ENCODE results near the gene MET. TPM values are rescaled to one million over a fixed set of nuclear protein-coding genes. Genes with fewer than 3 reads are reported as not detected.
"Not testable (repeated sequence)": the region's sequence is repeated elsewhere in the genome, so short reads cannot be mapped to it uniquely, and the experiment has no call there.

MET gene
- total RNA-seq, 1 donor from 2014 or later: 15.2 TPM

DNA sequence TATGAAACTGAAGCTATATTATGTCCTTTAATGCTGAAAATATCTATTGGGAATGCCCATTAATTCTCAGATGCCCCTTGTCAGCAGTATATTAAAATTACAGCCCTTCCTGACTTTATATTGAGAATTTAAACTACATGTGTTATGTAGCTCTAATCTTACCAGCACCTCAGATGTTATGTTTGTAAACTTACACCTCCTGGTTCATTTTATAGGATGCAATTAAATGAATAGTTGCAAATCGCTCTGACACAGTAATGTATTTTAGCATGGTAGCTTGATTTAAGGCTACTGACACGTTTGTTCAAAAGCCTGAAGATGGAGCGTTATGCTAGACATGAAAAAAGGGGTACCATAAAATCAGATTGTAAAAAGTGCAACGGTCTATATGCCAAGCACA lies 35.0 kb upstream of the MET start:
- Histone ChIP-seq H3K27me3 (no peaks in the 10 kb centered on the region), H3K36me3 (no peaks in the 10 kb centered on the region), H3K9me3 (no peaks in the 10 kb centered on the region), H3K4me1 (no peaks in the 10 kb centered on the region), H3K27ac (no peak overlapping the region), H3K4me3 (no peak overlapping the region)
- TF ChIP-seq POLR2A (IDR thresholded peaks at IDR 0.05) (no peak), POLR2AphosphoS5 (IDR thresholded peaks at IDR 0.05; ENCODE audit: insufficient read depth in 1 of 2, low read depth in 1 of 2) (no peak)
- TF ChIP-seq, protein P1, sequence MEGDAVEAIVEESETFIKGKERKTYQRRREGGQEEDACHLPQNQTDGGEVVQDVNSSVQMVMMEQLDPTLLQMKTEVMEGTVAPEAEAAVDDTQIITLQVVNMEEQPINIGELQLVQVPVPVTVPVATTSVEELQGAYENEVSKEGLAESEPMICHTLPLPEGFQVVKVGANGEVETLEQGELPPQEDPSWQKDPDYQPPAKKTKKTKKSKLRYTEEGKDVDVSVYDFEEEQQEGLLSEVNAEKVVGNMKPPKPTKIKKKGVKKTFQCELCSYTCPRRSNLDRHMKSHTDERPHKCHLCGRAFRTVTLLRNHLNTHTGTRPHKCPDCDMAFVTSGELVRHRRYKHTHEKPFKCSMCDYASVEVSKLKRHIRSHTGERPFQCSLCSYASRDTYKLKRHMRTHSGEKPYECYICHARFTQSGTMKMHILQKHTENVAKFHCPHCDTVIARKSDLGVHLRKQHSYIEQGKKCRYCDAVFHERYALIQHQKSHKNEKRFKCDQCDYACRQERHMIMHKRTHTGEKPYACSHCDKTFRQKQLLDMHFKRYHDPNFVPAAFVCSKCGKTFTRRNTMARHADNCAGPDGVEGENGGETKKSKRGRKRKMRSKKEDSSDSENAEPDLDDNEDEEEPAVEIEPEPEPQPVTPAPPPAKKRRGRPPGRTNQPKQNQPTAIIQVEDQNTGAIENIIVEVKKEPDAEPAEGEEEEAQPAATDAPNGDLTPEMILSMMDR (IDR thresholded peaks at IDR 0.05): no peak
- intact Hi-C loops (cut with DNase I): no loop called here
- no peak for DNase-seq (ENCODE audit: extremely low spot score in 2 of 2)

DNA sequence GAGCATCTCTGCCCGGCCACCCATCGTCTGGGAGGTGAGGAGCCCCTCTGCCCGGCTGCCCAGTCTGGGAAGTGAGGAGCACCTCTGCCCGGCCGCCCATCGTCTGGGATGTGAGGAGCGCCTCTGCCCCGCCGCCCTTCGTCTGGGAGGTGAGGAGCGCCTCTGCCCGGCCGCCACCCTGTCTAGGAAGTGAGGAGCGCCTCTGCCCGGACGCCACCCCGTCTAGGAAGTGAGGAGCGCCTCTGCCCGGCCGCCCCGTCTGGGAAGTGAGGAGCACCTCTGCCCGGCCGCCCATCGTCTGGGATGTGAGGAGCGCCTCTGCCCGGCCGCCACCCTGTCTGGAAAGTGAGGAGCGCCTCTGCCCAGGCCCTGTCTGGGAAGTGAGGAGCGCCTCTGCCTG lies 33.4 kb upstream of the MET start:
- H3K4me1 ChIP-seq; H3K36me3 ChIP-seq; H3K9me3 ChIP-seq; H3K4me3 ChIP-seq; intact Hi-C loops (cut with DNase I); H3K27ac ChIP-seq; H3K27me3 ChIP-seq; DNase-seq (ENCODE audit: extremely low spot score in 2 of 2): not testable (repeated sequence)

DNA sequence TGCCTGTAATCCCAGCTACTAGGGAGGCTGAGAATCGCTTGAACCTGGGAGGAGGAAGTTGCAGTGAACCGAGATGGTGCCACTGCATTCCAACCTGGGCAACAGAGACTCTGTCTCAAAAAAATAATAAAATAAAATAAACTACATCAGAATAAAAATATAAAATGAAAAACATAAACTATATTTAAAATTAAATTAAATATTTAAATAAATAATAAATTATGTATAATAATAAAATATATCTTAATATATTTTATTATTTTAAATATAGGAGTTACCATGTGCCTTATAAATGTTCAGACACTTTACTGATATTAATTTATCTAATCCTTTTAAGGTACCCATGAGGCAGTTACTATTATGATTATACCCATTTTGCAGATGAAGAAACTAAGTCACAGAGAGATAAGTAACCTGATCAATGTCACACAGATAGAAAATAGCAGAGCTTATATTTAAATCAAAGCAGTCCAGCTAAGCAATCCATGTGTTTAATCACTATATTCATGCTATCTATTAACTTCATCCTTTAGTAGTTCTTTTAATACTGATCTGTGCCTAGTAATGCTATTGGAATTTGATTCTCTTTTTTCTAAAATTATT lies 30.3 kb upstream of the MET start:
- no peak for DNase-seq (ENCODE audit: extremely low spot score in 2 of 2)
- Histone ChIP-seq H3K4me1 (no peaks in the 10 kb centered on the region), H3K27ac (no peak overlapping the region), H3K9me3 (no peaks in the 10 kb centered on the region), H3K27me3 (no peaks in the 10 kb centered on the region), H3K4me3 (no peak overlapping the region), H3K36me3 (no peaks in the 10 kb centered on the region)
- TF ChIP-seq POLR2AphosphoS5 (IDR thresholded peaks at IDR 0.05; ENCODE audit: insufficient read depth in 1 of 2, low read depth in 1 of 2) (no peak), POLR2A (IDR thresholded peaks at IDR 0.05) (no peak)
- TF ChIP-seq, protein P1 (IDR thresholded peaks at IDR 0.05): no peak
- intact Hi-C loops (cut with DNase I): no loop called here

DNA sequence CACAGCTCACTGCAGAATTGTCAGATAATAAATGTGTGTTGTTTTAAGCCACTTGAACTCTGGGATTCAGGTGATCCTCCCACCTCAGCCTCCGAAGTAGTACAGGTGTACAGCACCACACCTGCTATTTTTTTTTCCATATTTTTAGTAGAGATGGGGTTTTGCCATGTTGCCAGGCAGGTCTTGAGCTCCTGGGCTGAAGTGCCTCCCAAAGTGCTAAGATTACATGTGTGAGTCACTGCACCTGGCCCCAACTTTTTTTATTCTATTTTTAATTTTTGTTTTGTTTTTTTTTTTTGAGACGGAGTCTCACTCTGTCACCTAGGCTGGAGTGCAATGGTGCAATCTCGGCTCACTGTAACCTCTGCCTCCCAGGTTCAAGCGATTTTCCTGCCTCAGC lies 28.8 kb upstream of the MET start:
- intact Hi-C loops (cut with DNase I); H3K27ac ChIP-seq; DNase-seq (ENCODE audit: extremely low spot score in 2 of 2); H3K4me1 ChIP-seq; H3K4me3 ChIP-seq; H3K9me3 ChIP-seq; H3K36me3 ChIP-seq; H3K27me3 ChIP-seq: not testable (repeated sequence)

DNA sequence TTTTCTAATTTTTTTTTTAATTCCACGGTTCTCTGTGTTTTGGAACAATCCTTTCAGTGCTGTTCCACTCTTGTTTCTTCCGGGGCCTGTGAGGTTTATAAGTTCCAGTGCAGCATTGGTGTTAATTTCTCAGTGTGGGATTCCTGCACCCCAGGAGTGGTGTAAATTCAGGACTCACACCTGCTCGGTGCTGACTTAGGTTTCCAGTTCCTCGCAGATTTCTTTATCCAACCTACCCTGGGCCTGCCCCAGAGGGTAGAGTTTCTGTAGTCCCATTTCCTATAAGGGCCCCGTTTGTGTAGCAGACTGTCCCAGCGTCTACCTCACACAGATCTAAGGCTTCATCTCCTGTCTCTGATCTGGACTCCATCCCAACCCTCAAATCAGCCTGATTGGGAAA lies 27.4 kb upstream of the MET start:
- H3K27ac ChIP-seq: no peak overlapping the region
- TF ChIP-seq, protein P1 (IDR thresholded peaks at IDR 0.05): no peak
- TF ChIP-seq POLR2A (IDR thresholded peaks at IDR 0.05) (no peak), POLR2AphosphoS5 (IDR thresholded peaks at IDR 0.05; ENCODE audit: insufficient read depth in 1 of 2, low read depth in 1 of 2) (no peak)
- H3K27me3 ChIP-seq: no peaks in the 10 kb centered on the region
- H3K4me3 ChIP-seq: no peak overlapping the region
- no peaks in the 10 kb centered on the region for H3K9me3 ChIP-seq
- no peaks in the 10 kb centered on the region for H3K36me3 ChIP-seq
- H3K4me1 ChIP-seq: no peaks in the 10 kb centered on the region
- no peak for DNase-seq (ENCODE audit: extremely low spot score in 2 of 2)
- intact Hi-C loops (cut with DNase I): no loop called here

DNA sequence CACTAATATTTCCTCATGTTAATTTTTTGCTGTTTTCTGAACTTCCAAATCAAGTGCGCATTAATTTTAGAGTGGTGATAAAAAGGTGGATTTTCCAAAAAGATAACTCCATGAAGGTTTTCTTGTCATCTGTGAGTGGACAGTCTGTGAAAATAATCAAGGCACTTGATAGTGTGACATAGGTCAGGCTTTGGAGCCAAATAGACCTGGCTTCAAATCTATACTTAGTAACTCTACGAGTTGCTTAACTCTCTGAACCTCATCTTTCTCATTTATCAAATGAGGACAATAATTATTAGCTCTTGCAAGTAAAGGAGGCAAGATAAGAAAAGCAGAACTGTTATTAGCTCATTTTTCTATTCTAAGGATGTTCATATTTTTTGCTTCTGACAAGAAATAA lies 24.7 kb upstream of the MET start:
- H3K27ac ChIP-seq: no peak overlapping the region
- no peaks in the 10 kb centered on the region for H3K9me3 ChIP-seq
- no peak for TF ChIP-seq POLR2AphosphoS5 (IDR thresholded peaks at IDR 0.05; ENCODE audit: insufficient read depth in 1 of 2, low read depth in 1 of 2)
- no peak for TF ChIP-seq POLR2A (IDR thresholded peaks at IDR 0.05)
- TF ChIP-seq, protein P1 (IDR thresholded peaks at IDR 0.05): no peak
- no peak for DNase-seq (ENCODE audit: extremely low spot score in 2 of 2)
- H3K4me3 ChIP-seq: no peak overlapping the region
- intact Hi-C loops (cut with DNase I): no loop called here
- H3K27me3 ChIP-seq: no peaks in the 10 kb centered on the region
- no peaks in the 10 kb centered on the region for H3K4me1 ChIP-seq
- H3K36me3 ChIP-seq: no peaks in the 10 kb centered on the region
